Mesodermal cell (in vitro differentiated cells): ENCODE measurements around the gene DAB1.

Experiments
- H3K27ac ChIP-seq: 2 replicates; pipeline ENCODE4 v1.7.0; 2013; ENCODE audit warnings: mild to moderate bottlenecking, low read depth, low read length, moderate library complexity; ENCODE audit not compliant: severe bottlenecking
- H3K36me3 ChIP-seq: 2 replicates; pipeline ENCODE4 v1.7.1; 2013; ENCODE audit warnings: mild to moderate bottlenecking, low read length, moderate library complexity; ENCODE audit not compliant: control insufficient read depth, insufficient read depth
- H3K4me1 ChIP-seq: one replicate; pipeline ENCODE4 v1.7.1; 2013; ENCODE audit warnings: mild to moderate bottlenecking, low read length; ENCODE audit not compliant: insufficient read depth, control insufficient read depth, poor library complexity, severe bottlenecking
- H3K4me3 ChIP-seq: 2 replicates; pipeline ENCODE4 v1.7.0; 2013; ENCODE audit warnings: low read length, control low read depth, mild to moderate bottlenecking; ENCODE audit not compliant: insufficient read depth, poor library complexity, severe bottlenecking; ENCODE audit errors: extremely low read depth
- H3K9me3 ChIP-seq: 2 replicates; pipeline ENCODE4 v1.7.1; 2013; ENCODE audit warnings: mild to moderate bottlenecking, low read length, moderate library complexity; ENCODE audit not compliant: control insufficient read depth
- WGBS, 2 experiments: methylation state at CpG; one replicate each; pipeline ENCODE4 v1.1.5; 2013; ENCODE audit warnings: missing lambda C conversion rate in 2 of 2; ENCODE audit not compliant: insufficient coverage in 2 of 2; 5-methylcytosine and 5-hydroxymethylcytosine counted together

DAB1 gene

GRCh38 chr1:56986397-56986796 lies 437.5 kb downstream of the DAB1 start:
- Histone ChIP-seq H3K9me3 (no peaks in the 10 kb centered on the region), H3K36me3 (no peaks in the 10 kb centered on the region), H3K4me3 (no peak overlapping the region), H3K27ac (no peak overlapping the region), H3K4me1 (no peaks in the 10 kb centered on the region)
- 100% methylated on average over 1 of the region's 2 CpGs for WGBS, 2 experiments

GRCh38 chr1:56985857-56986256 lies 438.0 kb downstream of the DAB1 start:
- 100% methylated on average over 1 to 2 of the region's 2 CpGs for WGBS, 2 experiments
- H3K4me1 ChIP-seq, result no peaks in the 10 kb centered on the region
- no peaks in the 10 kb centered on the region for H3K36me3 ChIP-seq
- H3K27ac ChIP-seq, result no peak overlapping the region
- H3K9me3 ChIP-seq, result no peaks in the 10 kb centered on the region
- H3K4me3 ChIP-seq, result no peak overlapping the region

- Histone ChIP-seq H3K9me3 (no peaks in the 10 kb centered on the region), H3K4me3 (no peak overlapping the region), H3K36me3 (no peaks in the 10 kb centered on the region), H3K4me1 (no peaks in the 10 kb centered on the region), H3K27ac (no peak overlapping the region)
- 73 to 87% methylated on average over 5 to 6 of the region's 6 CpGs for whole genome bisulfite sequencing, 2 experiments
These were observed 440.4 kb downstream of the DAB1 start for GRCh38 chr1:56983484-56983883.

- H3K4me1 ChIP-seq, result no peaks in the 10 kb centered on the region
- 90 to 100% methylated on average over 1 to 3 of the region's 4 CpGs for WGBS, 2 experiments
- H3K9me3 ChIP-seq, result no peaks in the 10 kb centered on the region
- no peak overlapping the region for H3K4me3 ChIP-seq
- no peaks in the 10 kb centered on the region for H3K36me3 ChIP-seq
- H3K27ac ChIP-seq, result no peak overlapping the region
These were observed 443.7 kb downstream of the DAB1 start for GRCh38 chr1:56979986-56980755.

DNA sequence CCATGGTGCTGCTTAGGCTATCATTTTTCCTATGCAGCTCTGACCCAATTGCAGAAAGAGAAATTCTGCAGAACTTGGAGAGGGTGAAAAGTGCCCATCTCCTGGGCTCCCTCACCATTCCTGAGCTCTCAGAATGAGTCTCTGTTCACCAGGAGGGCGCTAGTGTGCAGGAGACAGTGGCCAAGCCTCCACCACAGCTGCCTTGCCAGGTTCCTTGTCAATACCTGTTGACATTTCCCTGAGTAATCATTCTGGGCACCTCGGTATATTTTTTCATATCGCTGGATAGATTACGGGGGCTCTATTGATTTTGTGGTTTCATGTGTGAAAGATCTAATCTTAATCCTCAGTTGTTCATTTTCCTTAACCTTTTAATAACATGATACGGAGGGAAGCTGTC lies 445.0 kb downstream of the DAB1 start:
- 60 to 100% methylated on average over 1 of the region's 5 CpGs for WGBS, 2 experiments
- H3K27ac ChIP-seq, result no peak overlapping the region
- no peaks in the 10 kb centered on the region for H3K36me3 ChIP-seq
- H3K4me1 ChIP-seq, result no peaks in the 10 kb centered on the region
- no peak overlapping the region for H3K4me3 ChIP-seq
- H3K9me3 ChIP-seq, result no peaks in the 10 kb centered on the region

- Histone ChIP-seq H3K36me3 (no peaks in the 10 kb centered on the region), H3K4me1 (no peaks in the 10 kb centered on the region), H3K9me3 (no peaks in the 10 kb centered on the region), H3K27ac (no peak overlapping the region), H3K4me3 (no peak overlapping the region)
- whole genome bisulfite sequencing, 2 experiments, result 60 to 71% methylated on average over 1 of the region's 4 CpGs
These were observed 445.9 kb downstream of the DAB1 start for GRCh38 chr1:56977910-56978309.

GRCh38 chr1:56975446-56975845 lies 448.4 kb downstream of the DAB1 start:
- no peaks in the 10 kb centered on the region for H3K36me3 ChIP-seq
- no peak overlapping the region for H3K4me3 ChIP-seq
- no peak overlapping the region for H3K27ac ChIP-seq
- H3K4me1 ChIP-seq, result no peaks in the 10 kb centered on the region
- 93 to 94% methylated on average over 2 to 3 of the region's 4 CpGs for WGBS, 2 experiments
- no peaks in the 10 kb centered on the region for H3K9me3 ChIP-seq

DNA sequence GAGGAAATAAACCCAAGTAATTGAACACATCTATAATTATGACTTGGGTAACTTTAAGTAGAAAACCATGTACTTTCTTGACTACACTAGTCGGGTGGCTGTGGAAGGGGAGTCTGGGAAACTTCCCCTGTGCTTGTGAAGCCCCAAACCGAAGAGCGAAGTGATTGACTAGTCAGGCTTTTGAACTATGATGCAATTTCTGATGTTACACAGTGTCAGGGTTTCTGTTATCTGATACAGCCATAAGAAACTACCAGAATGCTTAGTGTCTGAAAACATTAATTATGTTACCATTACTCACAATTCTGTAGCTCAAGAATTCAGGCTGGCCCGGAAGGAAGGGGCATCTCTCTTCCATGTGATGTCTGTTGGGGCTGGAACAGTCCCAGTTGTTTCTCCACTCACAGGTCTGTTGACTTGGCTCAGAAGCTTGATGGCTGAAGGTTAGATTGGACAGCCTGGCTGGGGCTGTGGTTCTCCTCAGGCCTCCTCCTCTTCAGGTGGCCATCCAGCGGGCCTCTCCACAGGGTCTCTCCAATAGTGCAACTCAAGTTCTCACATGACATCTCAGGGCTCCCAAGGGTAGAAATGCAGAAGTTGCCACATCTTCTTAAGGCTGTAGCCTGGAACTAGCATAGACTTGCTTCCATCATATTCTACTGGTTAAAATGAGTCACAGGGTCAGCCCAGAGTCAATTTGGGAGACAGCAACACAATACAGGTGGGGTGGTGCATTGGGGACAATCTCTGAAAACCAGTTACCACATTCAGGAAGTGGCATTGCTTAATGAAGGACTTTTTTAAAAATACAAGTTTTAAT lies 449.7 kb downstream of the DAB1 start:
- WGBS, 2 experiments, result 78 to 92% methylated on average over 3 to 4 of the region's 5 CpGs
- H3K36me3 ChIP-seq, result no peaks in the 10 kb centered on the region
- H3K27ac ChIP-seq, result no peak overlapping the region
- no peak overlapping the region for H3K4me3 ChIP-seq
- H3K4me1 ChIP-seq, result no peaks in the 10 kb centered on the region
- H3K9me3 ChIP-seq, result no peaks in the 10 kb centered on the region

GRCh38 chr1:56972976-56973375 lies 450.9 kb downstream of the DAB1 start:
- 80% methylated on average over 1 of the region's 1 CpG; no CpG with 5 or more reads in 1 of the 2 experiments for WGBS, 2 experiments
- Histone ChIP-seq H3K9me3 (no peaks in the 10 kb centered on the region), H3K27ac (no peak overlapping the region), H3K36me3 (no peaks in the 10 kb centered on the region), H3K4me3 (no peak overlapping the region), H3K4me1 (no peaks in the 10 kb centered on the region)

- Histone ChIP-seq H3K4me3 (no peak overlapping the region), H3K36me3 (no peaks in the 10 kb centered on the region), H3K4me1 (no peaks in the 10 kb centered on the region), H3K9me3 (no peaks in the 10 kb centered on the region), H3K27ac (no peak overlapping the region)
- WGBS, 2 experiments, result 100% methylated on average over 1 of the region's 1 CpG
These were observed 453.6 kb downstream of the DAB1 start for GRCh38 chr1:56970280-56970679.
